A673 (cell line): ENCODE data around the gene TMEM81.

ENCODE experiments used
- EZH2 ChIP-seq: fragments of 200-600 bp; sonication (generic); IDR thresholded peaks from 2 replicates; pipeline ENCODE4 v1.6.1; 2017; ENCODE audit warnings: borderline replicate concordance, low read depth, mild to moderate bottlenecking, mixed read lengths, antibody characterized with exemption, low read length; ENCODE audit not compliant: poor library complexity, severe bottlenecking
- TF ChIP-seq, protein P1 (sequence below): fragments of 300-800, 200-600 bp; sonication (generic); conservative IDR thresholded peaks from 2 replicates; pipeline ENCODE4 v1.5.1; 2017; ENCODE audit warnings: low read depth, mild to moderate bottlenecking, antibody characterized with exemption, low read length, moderate library complexity, mixed read lengths

DNA sequence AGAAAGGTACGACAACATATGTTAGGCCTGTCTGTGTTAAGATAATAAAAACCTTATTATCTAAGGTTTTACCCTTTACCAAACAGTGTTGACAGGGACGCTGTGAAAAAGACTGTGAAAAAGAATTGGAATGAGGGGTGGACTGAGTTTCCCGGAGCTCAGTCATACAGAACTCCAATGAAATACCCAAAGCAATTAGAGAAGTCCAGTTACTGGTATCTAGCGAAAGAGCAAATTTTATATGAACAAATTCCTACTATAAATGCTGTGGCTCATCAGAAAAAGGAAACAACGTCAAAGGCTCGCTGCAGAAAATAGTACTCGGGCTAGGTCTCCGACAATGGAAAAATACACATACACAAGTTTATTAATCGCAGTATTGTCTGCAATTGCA, 38.2 kb upstream of the TMEM81 start:
- TF ChIP-seq EZH2, result no peak
- TF ChIP-seq, protein P1, sequence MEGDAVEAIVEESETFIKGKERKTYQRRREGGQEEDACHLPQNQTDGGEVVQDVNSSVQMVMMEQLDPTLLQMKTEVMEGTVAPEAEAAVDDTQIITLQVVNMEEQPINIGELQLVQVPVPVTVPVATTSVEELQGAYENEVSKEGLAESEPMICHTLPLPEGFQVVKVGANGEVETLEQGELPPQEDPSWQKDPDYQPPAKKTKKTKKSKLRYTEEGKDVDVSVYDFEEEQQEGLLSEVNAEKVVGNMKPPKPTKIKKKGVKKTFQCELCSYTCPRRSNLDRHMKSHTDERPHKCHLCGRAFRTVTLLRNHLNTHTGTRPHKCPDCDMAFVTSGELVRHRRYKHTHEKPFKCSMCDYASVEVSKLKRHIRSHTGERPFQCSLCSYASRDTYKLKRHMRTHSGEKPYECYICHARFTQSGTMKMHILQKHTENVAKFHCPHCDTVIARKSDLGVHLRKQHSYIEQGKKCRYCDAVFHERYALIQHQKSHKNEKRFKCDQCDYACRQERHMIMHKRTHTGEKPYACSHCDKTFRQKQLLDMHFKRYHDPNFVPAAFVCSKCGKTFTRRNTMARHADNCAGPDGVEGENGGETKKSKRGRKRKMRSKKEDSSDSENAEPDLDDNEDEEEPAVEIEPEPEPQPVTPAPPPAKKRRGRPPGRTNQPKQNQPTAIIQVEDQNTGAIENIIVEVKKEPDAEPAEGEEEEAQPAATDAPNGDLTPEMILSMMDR, result peak; percentile 23; the same call in 1 of the 2 replicates
